OCI-LY1 (cell line): ENCODE measurements around the gene CFAP97.
"Not testable (repeated sequence)": the region's sequence is repeated elsewhere in the genome, so short reads cannot be mapped to it uniquely, and the experiment has no call there.

Experiments used
- H2AFZ ChIP-seq: fragments of 200-600 bp; sonication (generic), shearing (Covaris generic); 2 replicates; pipeline ENCODE4 v1.6.0; 2014; ENCODE audit warnings: antibody characterized with exemption, mild to moderate bottlenecking, low read length
- H3F3A ChIP-seq: fragments of 200-600 bp; sonication (generic), shearing (Covaris generic); 2 replicates; pipeline ENCODE4 v1.6.0; 2014; ENCODE audit warnings: mild to moderate bottlenecking, antibody characterized with exemption, low read length, moderate library complexity; ENCODE audit not compliant: insufficient read depth
- H3K27ac ChIP-seq: fragments of 200-600 bp; sonication (generic); 2 replicates; pipeline ENCODE4 v1.5.1; 2014; ENCODE audit warnings: low read length, mixed run types, mild to moderate bottlenecking, low read depth; ENCODE audit not compliant: poor library complexity, severe bottlenecking
- H3K27me3 ChIP-seq: fragments of 200-600 bp; sonication (generic); 2 replicates; pipeline ENCODE4 v1.6.0; 2014; ENCODE audit warnings: antibody characterized with exemption, mild to moderate bottlenecking, low read length, moderate library complexity; ENCODE audit not compliant: insufficient read depth
- H3K36me3 ChIP-seq: fragments of 200-600 bp; sonication (generic); 2 replicates; pipeline ENCODE4 v1.6.1; 2014; ENCODE audit warnings: mild to moderate bottlenecking, antibody characterized with exemption, low read length, moderate library complexity, mixed read lengths; ENCODE audit not compliant: insufficient read depth
- H3K4me1 ChIP-seq: fragments of 200-600 bp; sonication (generic); 2 replicates; pipeline ENCODE4 v1.5.1; 2014; ENCODE audit warnings: mild to moderate bottlenecking, low read length, moderate library complexity; ENCODE audit not compliant: insufficient read depth, severe bottlenecking
- H3K4me2 ChIP-seq: fragments of 200-600 bp; sonication (generic), shearing (Covaris generic); 2 replicates; pipeline ENCODE4 v1.6.1; 2014; ENCODE audit warnings: low read length
- H3K4me3 ChIP-seq: fragments of 200-600 bp; sonication (generic); 2 replicates; pipeline ENCODE4 v1.5.1; 2014; ENCODE audit warnings: low read length, low read depth, mild to moderate bottlenecking, mixed read lengths; ENCODE audit not compliant: poor library complexity, severe bottlenecking
- H3K79me2 ChIP-seq: fragments of 200-600 bp; shearing (Covaris generic); 2 replicates; pipeline ENCODE4 v1.6.1; 2016; ENCODE audit warnings: mixed run types, low read length, mixed read lengths; ENCODE audit not compliant: insufficient read depth
- H3K9ac ChIP-seq: fragments of 200-600 bp; sonication (generic), shearing (Covaris generic); 2 replicates; pipeline ENCODE4 v1.6.1; 2014; ENCODE audit warnings: mild to moderate bottlenecking, low read length, mixed read lengths
- H3K9me2 ChIP-seq: fragments of 200-600 bp; sonication (generic), shearing (Covaris generic); 2 replicates; pipeline ENCODE4 v1.6.1; 2014; ENCODE audit warnings: low read depth, mild to moderate bottlenecking, low read length, mixed read lengths
- H3K9me3 ChIP-seq: fragments of 200-600 bp; shearing (Covaris generic); 2 replicates; pipeline ENCODE4 v1.6.1; 2014; ENCODE audit warnings: low read length, mixed read lengths
- H4K20me1 ChIP-seq: fragments of 200-600 bp; sonication (generic), shearing (Covaris generic); 2 replicates; pipeline ENCODE4 v1.6.0; 2016; ENCODE audit warnings: mild to moderate bottlenecking, low read length; ENCODE audit not compliant: insufficient read depth
- CTCF ChIP-seq: fragments of 200-600 bp; sonication (generic), shearing (Covaris generic); IDR thresholded peaks from 2 replicates; pipeline ENCODE4 v1.5.1; 2017; ENCODE audit warnings: mild to moderate bottlenecking, antibody characterized with exemption, low read length, moderate library complexity, mixed read lengths
- EZH2 ChIP-seq: fragments of 200-600 bp; sonication (generic), shearing (Covaris generic); IDR thresholded peaks from 2 replicates; pipeline ENCODE4 v1.8.0; 2017; ENCODE audit warnings: borderline replicate concordance, mixed run types, mild to moderate bottlenecking, antibody characterized with exemption, low read length, moderate library complexity, mixed read lengths

Gene CFAP97

GRCh38 chr4:185210102-185210981 is 6.5 kb upstream of the CFAP97 start:
- Histone ChIP-seq H3K4me2 (peak overlapping the region; percentile 68), H3K36me3 (0 out of 2 replicates have a peak, but pooled peaks cover 5% of the 10 kb centered on the region), H4K20me1 (no peaks in the 10 kb centered on the region), H3K9me2 (no peaks in the 10 kb centered on the region), H3K27ac (peak overlapping the region; percentile 97), H3K27me3 (no peaks in the 10 kb centered on the region), H3K9me3 (no peaks in the 10 kb centered on the region), H3K4me3 (peak overlapping the region; percentile 87), H3K9ac (peak overlapping the region; percentile 83), H3K79me2 (peaks cover 40% of the 10 kb centered on the region), H3K4me1 (peaks cover 60% of the 10 kb centered on the region), H3F3A (peaks cover 11% of the 10 kb centered on the region), H2AFZ (no peak overlapping the region)
- TF ChIP-seq EZH2: no peak
- no peak for TF ChIP-seq CTCF

DNA sequence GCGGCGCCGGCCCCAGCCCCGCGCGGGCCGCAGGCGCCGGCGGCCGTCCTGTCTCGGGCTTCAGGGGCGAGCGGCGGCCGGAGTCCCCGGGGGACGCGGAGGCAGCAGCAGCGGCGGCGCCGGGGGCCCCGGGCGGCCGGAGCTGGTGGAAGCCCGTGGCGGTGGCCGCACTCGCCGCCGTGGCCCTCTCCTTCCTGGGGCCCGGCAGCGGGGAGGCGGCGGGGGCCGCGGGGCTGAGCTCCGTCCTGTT is 6.0 kb upstream of the CFAP97 start:
- peaks cover 60% of the 10 kb centered on the region for H3K4me1 ChIP-seq
- H3F3A ChIP-seq: peaks cover 11% of the 10 kb centered on the region

GRCh38 chr4:185209031-185209851 is 5.4 kb upstream of the CFAP97 start, which contains the start of gene SNX25:
Gene SNX25, plus strand, starts transcription at chr4:185209598. Its CDS starts 229 bp downstream, at chr4:185209827.
- H3K4me2 ChIP-seq: peak within 1 kb of the TSS; percentile 68
- no peaks in the 10 kb centered on the region for H3K27me3 ChIP-seq
- no peaks in the 10 kb centered on the region for H3K9me2 ChIP-seq
- H3K27ac ChIP-seq: peak within 1 kb of the TSS; percentile 97
- peak within 1 kb of the TSS; percentile 64; the same call in 1 of the 2 replicates for H2AFZ ChIP-seq
- H3K4me3 ChIP-seq: peak within 1 kb of the TSS; percentile 87
- H3K9ac ChIP-seq: peak within 1 kb of the TSS; percentile 83
- no peaks in the 10 kb centered on the region for H3K9me3 ChIP-seq
- no peaks in the 10 kb centered on the region for H4K20me1 ChIP-seq
- H3K36me3 ChIP-seq: 0 out of 2 replicates have a peak, but pooled peaks cover 5% of the 10 kb centered on the region
- H3F3A ChIP-seq: peaks cover 10% of the 10 kb centered on the region
- peak; percentile 23; the same call in 1 of the 2 replicates for TF ChIP-seq CTCF
- no peak for TF ChIP-seq EZH2
- H3K79me2 ChIP-seq: peaks cover 31% of the 10 kb centered on the region
- peaks cover 60% of the 10 kb centered on the region for H3K4me1 ChIP-seq

More for the DNA sequence above, 6.0 kb upstream of the CFAP97 start:
- peak overlapping the region; percentile 68 for H3K4me2 ChIP-seq
- not testable (repeated sequence) for H3K9me2 ChIP-seq, H4K20me1 ChIP-seq, H3K9me3 ChIP-seq, H2AFZ ChIP-seq, H3K36me3 ChIP-seq, H3K27me3 ChIP-seq, H3K27ac ChIP-seq
- peak overlapping the region; percentile 83 for H3K9ac ChIP-seq
- peaks cover 36% of the 10 kb centered on the region for H3K79me2 ChIP-seq
- peak overlapping the region; percentile 87 for H3K4me3 ChIP-seq
